K562 (cell line): ENCODE measurements around the gene IRAK3. TPM values are rescaled to one million over a fixed set of nuclear protein-coding genes. Genes with fewer than 3 reads are reported as not detected.

Experiments used
- BRD9 ChIP-seq: fragments of 450-650 bp; IDR thresholded peaks from 2 replicates; pipeline ENCODE4 v1.6.1; 2018; ENCODE audit warnings: low read depth; ENCODE audit not compliant: partially characterized antibody
- CBX2 ChIP-seq: fragments of 200-600 bp; sonication (generic); IDR thresholded peaks from one replicate; pipeline ENCODE4 v1.6.1; 2012; ENCODE audit warnings: mild to moderate bottlenecking, low read length, inconsistent platforms; ENCODE audit not compliant: insufficient read depth, poor library complexity, severe bottlenecking
- CC2D1A ChIP-seq: fragments of 450-650 bp; IDR thresholded peaks from 2 replicates; pipeline ENCODE4 v1.6.1; 2017; ENCODE audit warnings: mild to moderate bottlenecking
- CHD4 ChIP-seq: fragments of 200-600 bp; sonication (generic); IDR thresholded peaks from 3 replicates; pipeline ENCODE4 v1.6.1; 2012; ENCODE audit warnings: low read depth, mild to moderate bottlenecking, mixed read lengths, low read length, inconsistent platforms; ENCODE audit not compliant: insufficient read depth, insufficient replicate concordance, poor library complexity, severe bottlenecking
- ETV5 ChIP-seq: sonication (generic); formaldehyde crosslinking; IDR thresholded peaks from 2 replicates; pipeline ENCODE4 v1.4.0; 2020; ENCODE audit warnings: low read depth, mild to moderate bottlenecking, missing genetic modification reagents
- NEUROD1 ChIP-seq: fragments of 150-350 bp; IDR thresholded peaks from 2 replicates; pipeline ENCODE4 v1.6.1; 2014; ENCODE audit warnings: borderline replicate concordance, low read length, low read depth; ENCODE audit not compliant: partially characterized antibody
- NONO ChIP-seq, 2 experiments: fragments of 200-400 bp in 1 of 2; fragments of 450-650 bp in 1 of 2; formaldehyde crosslinking in 1 of 2; IDR thresholded peaks; 2 replicates each; pipeline ENCODE4 v1.6.1; 2017; ENCODE audit warnings: low read depth in 2 of 2, mild to moderate bottlenecking in 2 of 2, moderate library complexity in 2 of 2, low read length in 1 of 2
- NR3C1 ChIP-seq: sonication (generic); formaldehyde crosslinking; IDR thresholded peaks from 2 replicates; pipeline ENCODE4 v1.8.1; 2022; ENCODE audit warnings: missing genetic modification reagents
- RBM15 ChIP-seq: fragments of 200-400 bp; formaldehyde crosslinking; IDR thresholded peaks from 2 replicates; pipeline ENCODE4 v1.6.1; 2018; ENCODE audit warnings: mild to moderate bottlenecking, low read length, moderate library complexity; ENCODE audit not compliant: insufficient read depth
- SIN3A ChIP-seq, 2 experiments: fragments of 150-350 bp in 1 of 2; IDR thresholded peaks; 2 replicates each; pipeline ENCODE4 v1.6.1; 2011 to 2016; ENCODE audit warnings: borderline replicate concordance in 2 of 2, low read depth in 2 of 2, low read length in 2 of 2, mild to moderate bottlenecking in 2 of 2, moderate library complexity in 2 of 2; ENCODE audit not compliant: control insufficient read depth in 1 of 2
- ZNF134 ChIP-seq: fragments of 250-450 bp; sonication (Bioruptor Pico); conservative IDR thresholded peaks from 2 replicates; pipeline ENCODE4 v1.4.0; 2020
- ZNF224 ChIP-seq: sonication (generic); formaldehyde crosslinking; IDR thresholded peaks from 2 replicates; pipeline ENCODE4 v1.8.0; 2022; ENCODE audit warnings: mild to moderate bottlenecking, missing genetic modification reagents
- ZNF311 ChIP-seq: fragments of 250-450 bp; sonication (Bioruptor Pico); IDR thresholded peaks from 2 replicates; pipeline ENCODE4 v1.4.0; 2020; ENCODE audit warnings: mild to moderate bottlenecking, moderate library complexity
- ZNF41 ChIP-seq: fragments of 250-450 bp; sonication (Bioruptor Pico); conservative IDR thresholded peaks from 2 replicates; pipeline ENCODE4 v1.4.0; 2020; ENCODE audit warnings: mild to moderate bottlenecking
- polyA plus RNA-seq, 8 experiments: library from polyadenylated mRNA; depleted of rRNA in 4 of 8; stranded (reverse) in 5 of 8; unstranded in 3 of 8; fragments of >200 nt; fragmentation: Nextera tagmentation in 2 of 8; fragmentation: Illumina TruSeq in 1 of 8; extraction: Ambion mirVana in 2 of 8; extraction: Trizol in 1 of 8; gene quantifications; 2 replicates each; pipeline versions ENCODE4 v1.2.1 to v1.2.3, GENCODE V29; 2011 to 2014; ENCODE audit warnings: inconsistent platforms in 1 of 8, missing spikeins in 1 of 8
- total RNA-seq, 7 experiments: library from RNA; depleted of rRNA in 6 of 7; stranded (reverse); fragments of >200 nt in 6 of 7; fragmentation: Illumina TruSeq in 2 of 7; extraction: Trizol in 2 of 7; gene quantifications; 2 replicates each; pipeline versions ENCODE4 v1.2.1 to v1.2.3, GENCODE V29; 2011 to 2021; ENCODE audit warnings: low replicate concordance in 1 of 7
- TF ChIP-seq, protein P1 (sequence below): fragments of 250-450 bp; sonication (Bioruptor Pico); IDR thresholded peaks from 2 replicates; pipeline ENCODE4 v1.8.0; 2022; ENCODE audit warnings: moderate library complexity, mild to moderate bottlenecking, inconsistent platforms
- TF ChIP-seq, protein P2 (sequence below): fragments of 200-800 bp; sonication (Bioruptor generic); IDR thresholded peaks from 2 replicates; pipeline ENCODE4 v1.6.1; 2016; ENCODE audit warnings: missing genetic modification characterization, missing compliant biosample characterization
- TF ChIP-seq, protein P3 (sequence below), 3 experiments: fragments of 200-800 bp in 1 of 3; sonication (Bioruptor generic) in 1 of 3; sonication (generic) in 1 of 3; formaldehyde crosslinking in 1 of 3; IDR thresholded peaks; 2 replicates each; pipeline versions ENCODE4 v1.6.1 to v1.8.0; 2016 to 2022; ENCODE audit warnings: mild to moderate bottlenecking in 2 of 3, missing compliant biosample characterization in 2 of 3, missing genetic modification characterization in 2 of 3, missing genetic modification reagents in 1 of 3

Gene IRAK3
- total and polyA plus RNA-seq, 9 of the 15 experiments (the other 6 are each of a cell fraction or from before 2014, with no cell fraction given): 0.06 to 0.09 (median 0.07) TPM; not detected in 6

DNA sequence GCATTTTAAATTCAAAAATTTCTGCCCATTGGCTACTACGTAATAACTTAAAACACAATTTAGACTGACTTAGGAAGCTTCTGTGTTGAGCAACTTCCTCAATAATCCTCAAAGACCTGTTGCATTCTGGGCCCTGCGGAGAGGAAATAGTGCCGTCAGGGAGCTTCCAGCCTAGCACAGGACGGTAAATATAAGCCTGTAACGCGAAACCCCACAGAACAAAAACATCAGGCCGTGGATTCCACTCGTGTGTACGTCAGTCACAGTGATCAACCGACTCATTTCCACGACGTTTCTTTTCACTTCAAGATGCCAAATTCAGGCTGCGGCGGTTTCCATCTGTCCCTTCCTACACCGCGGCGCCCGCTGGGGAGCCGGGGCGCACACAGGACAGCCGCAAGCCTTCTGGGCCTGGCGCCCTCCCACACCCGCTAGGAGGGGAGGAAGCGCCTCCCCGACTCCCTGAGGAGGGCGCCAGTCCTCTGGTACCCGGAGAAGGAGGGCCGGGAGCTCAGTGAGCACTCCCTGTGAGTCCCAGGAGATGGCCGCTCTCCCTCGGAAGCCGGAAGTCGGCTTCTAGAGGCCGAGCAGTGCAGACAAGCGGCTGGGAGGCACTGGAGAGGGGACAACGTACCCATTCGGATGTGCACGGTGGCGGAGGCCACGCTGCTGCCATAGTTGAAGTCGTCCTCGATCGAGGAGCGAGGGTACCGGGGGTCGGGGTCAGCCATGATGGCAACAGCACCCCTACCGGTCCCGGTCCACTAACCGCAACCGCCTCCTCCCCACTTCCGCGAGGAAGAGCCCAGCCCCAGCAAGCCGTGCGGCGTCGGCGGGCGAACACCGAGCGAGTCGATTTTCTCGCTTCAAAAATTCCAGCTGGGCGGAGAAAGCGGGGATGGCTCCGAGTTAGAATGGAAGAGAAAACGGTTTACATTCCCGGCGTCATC, 19.5 kb upstream of the IRAK3 start, which contains the start of gene TMBIM4 (continued):
- TF ChIP-seq ZNF41 (no peak), BRD9 (peak; percentile 73), CBX2 (no peak), SIN3A (IDR thresholded peaks at IDR 0.05; ENCODE audit: borderline replicate concordance in 2 of 2, control insufficient read depth in 1 of 2, low read depth in 2 of 2, low read length in 2 of 2) (peak in 1 of 2 experiments; percentile 69; a peak in 1 of 4 replicates), CHD4 (no peak), ZNF134 (CRISPR knock-in tag) (no peak), NR3C1 (CRISPR knock-in tag) (0 out of 2 replicates have a peak, but pooled peaks have one; percentile 45), ZNF224 (no peak), ETV5 (peak; percentile 92), NEUROD1 (no peak), RBM15 (no peak), ZNF311 (CRISPR knock-in tag) (no peak), CC2D1A (peak; percentile 68), NONO (IDR thresholded peaks at IDR 0.05; ENCODE audit: low read depth in 2 of 2, low read length in 1 of 2) (peak; percentile 28 to 46; a peak in 1 of 4 replicates)
- TF ChIP-seq, protein P1, sequence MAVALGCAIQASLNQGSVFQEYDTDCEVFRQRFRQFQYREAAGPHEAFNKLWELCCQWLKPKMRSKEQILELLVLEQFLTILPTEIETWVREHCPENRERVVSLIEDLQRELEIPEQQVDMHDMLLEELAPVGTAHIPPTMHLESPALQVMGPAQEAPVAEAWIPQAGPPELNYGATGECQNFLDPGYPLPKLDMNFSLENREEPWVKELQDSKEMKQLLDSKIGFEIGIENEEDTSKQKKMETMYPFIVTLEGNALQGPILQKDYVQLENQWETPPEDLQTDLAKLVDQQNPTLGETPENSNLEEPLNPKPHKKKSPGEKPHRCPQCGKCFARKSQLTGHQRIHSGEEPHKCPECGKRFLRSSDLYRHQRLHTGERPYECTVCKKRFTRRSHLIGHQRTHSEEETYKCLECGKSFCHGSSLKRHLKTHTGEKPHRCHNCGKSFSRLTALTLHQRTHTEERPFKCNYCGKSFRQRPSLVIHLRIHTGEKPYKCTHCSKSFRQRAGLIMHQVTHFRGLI (CRISPR knock-in tag): no peak
- TF ChIP-seq, protein P2, sequence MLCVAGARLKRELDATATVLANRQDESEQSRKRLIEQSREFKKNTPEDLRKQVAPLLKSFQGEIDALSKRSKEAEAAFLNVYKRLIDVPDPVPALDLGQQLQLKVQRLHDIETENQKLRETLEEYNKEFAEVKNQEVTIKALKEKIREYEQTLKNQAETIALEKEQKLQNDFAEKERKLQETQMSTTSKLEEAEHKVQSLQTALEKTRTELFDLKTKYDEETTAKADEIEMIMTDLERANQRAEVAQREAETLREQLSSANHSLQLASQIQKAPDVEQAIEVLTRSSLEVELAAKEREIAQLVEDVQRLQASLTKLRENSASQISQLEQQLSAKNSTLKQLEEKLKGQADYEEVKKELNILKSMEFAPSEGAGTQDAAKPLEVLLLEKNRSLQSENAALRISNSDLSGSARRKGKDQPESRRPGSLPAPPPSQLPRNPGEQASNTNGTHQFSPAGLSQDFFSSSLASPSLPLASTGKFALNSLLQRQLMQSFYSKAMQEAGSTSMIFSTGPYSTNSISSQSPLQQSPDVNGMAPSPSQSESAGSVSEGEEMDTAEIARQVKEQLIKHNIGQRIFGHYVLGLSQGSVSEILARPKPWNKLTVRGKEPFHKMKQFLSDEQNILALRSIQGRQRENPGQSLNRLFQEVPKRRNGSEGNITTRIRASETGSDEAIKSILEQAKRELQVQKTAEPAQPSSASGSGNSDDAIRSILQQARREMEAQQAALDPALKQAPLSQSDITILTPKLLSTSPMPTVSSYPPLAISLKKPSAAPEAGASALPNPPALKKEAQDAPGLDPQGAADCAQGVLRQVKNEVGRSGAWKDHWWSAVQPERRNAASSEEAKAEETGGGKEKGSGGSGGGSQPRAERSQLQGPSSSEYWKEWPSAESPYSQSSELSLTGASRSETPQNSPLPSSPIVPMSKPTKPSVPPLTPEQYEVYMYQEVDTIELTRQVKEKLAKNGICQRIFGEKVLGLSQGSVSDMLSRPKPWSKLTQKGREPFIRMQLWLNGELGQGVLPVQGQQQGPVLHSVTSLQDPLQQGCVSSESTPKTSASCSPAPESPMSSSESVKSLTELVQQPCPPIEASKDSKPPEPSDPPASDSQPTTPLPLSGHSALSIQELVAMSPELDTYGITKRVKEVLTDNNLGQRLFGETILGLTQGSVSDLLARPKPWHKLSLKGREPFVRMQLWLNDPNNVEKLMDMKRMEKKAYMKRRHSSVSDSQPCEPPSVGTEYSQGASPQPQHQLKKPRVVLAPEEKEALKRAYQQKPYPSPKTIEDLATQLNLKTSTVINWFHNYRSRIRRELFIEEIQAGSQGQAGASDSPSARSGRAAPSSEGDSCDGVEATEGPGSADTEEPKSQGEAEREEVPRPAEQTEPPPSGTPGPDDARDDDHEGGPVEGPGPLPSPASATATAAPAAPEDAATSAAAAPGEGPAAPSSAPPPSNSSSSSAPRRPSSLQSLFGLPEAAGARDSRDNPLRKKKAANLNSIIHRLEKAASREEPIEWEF (CRISPR knock-in tag): no peak
- TF ChIP-seq, protein P3, sequence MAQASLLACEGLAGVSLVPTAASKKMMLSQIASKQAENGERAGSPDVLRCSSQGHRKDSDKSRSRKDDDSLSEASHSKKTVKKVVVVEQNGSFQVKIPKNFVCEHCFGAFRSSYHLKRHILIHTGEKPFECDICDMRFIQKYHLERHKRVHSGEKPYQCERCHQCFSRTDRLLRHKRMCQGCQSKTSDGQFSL (CRISPR knock-in tag; IDR thresholded peaks at IDR 0.05): peak; percentile 60; the same call in 1 of the 2 replicates
- TF ChIP-seq, protein P3 (tag; IDR thresholded peaks at IDR 0.05): no peak
